HepG2 (cell line): ENCODE data around the gene SGF29. TPM values are rescaled to one million over a fixed set of nuclear protein-coding genes. Genes with fewer than 3 reads are reported as not detected.

Source experiments
- ATAC-seq: fragments of 200-7000 bp; cut with Tn5 transposase; 3 replicates; pipeline ENCODE4 v1.9.1; 2020; ENCODE audit warnings: mild to moderate bottlenecking, moderate library complexity
- BruUV-seq: library from RNA; stranded (reverse); fragments of 400-500 nt; replicated peaks from 2 replicates; lab custom pipeline; 2021; lab: Mats Ljungman, UMichigan
- CTCF ChIA-PET: fragments of 300-600 bp; formaldehyde crosslinking; extraction: SDS; loops from one replicate; lab custom pipeline; 2021; ENCODE audit warnings: low total read pairs, inconsistent platforms, low intra/inter-chr PET ratio; lab: Yijun Ruan, JAX
- POLR2A ChIA-PET: fragments of 350-600 bp; sonication (Branson Sonifier 250); formaldehyde crosslinking; loops from one replicate; lab custom pipeline; 2020; ENCODE audit warnings: antibody characterized with exemption, inconsistent platforms; lab: Yijun Ruan, JAX
- DNase-seq: peaks from one replicate; pipeline ENCODE4 v3.0.0-alpha.2; 2015; ENCODE audit warnings: low spot score
- FAIRE-seq: peaks from 3 replicates; lab custom pipeline; 2011; peaks lifted over from hg19 to GRCh38; lab: Jason Lieb, UNC
- H2AFZ ChIP-seq: one replicate; pipeline ENCODE4 v1.6.1; 2011; ENCODE audit warnings: low read length, inconsistent platforms
- H3K27ac ChIP-seq: fragments of 300-600 bp; 3 replicates; pipeline ENCODE4 v1.8.0; 2011; ENCODE audit warnings: mixed run types, mild to moderate bottlenecking, mixed read lengths, low read length, inconsistent platforms; ENCODE audit not compliant: insufficient read depth; ENCODE audit errors: extremely low read length
- H3K27me3 ChIP-seq, 2 experiments: fragments of 200-600 bp in 1 of 2; 2 replicates in 1 of 2; 3 replicates in 1 of 2; pipeline versions ENCODE4 v1.6.0 to v1.8.0; 2011; ENCODE audit warnings: low read length in 2 of 2, mild to moderate bottlenecking in 2 of 2, moderate library complexity in 2 of 2, inconsistent platforms in 1 of 2; ENCODE audit not compliant: insufficient read depth in 2 of 2, control insufficient read depth in 1 of 2
- H3K36me3 ChIP-seq, 2 experiments: fragments of 200-600 bp in 1 of 2; replicated peaks in 1 of 2; 2 replicates in 1 of 2; 3 replicates in 1 of 2; pipeline versions ENCODE4 v1.5.1 to v1.8.0; 2011; ENCODE audit warnings: low read length in 2 of 2, inconsistent platforms in 1 of 2; ENCODE audit not compliant: insufficient read depth in 2 of 2, control insufficient read depth in 1 of 2
- H3K4me1 ChIP-seq: 2 replicates; pipeline ENCODE4 v1.5.1; 2012; ENCODE audit warnings: low read length, inconsistent platforms; ENCODE audit not compliant: insufficient read depth
- H3K4me2 ChIP-seq: 2 replicates; pipeline ENCODE4 v1.6.0; 2011; ENCODE audit warnings: low read depth, low read length, inconsistent platforms
- H3K4me3 ChIP-seq, 3 experiments: fragments of 200-600 bp in 1 of 3; sonication (generic), shearing (Covaris generic) in 1 of 3; replicated peaks in 1 of 3; 2 replicates each; pipeline ENCODE4 v1.5.1; 2011 to 2016; ENCODE audit warnings: low read length in 3 of 3, inconsistent platforms in 2 of 3, low read depth in 2 of 3, mild to moderate bottlenecking in 2 of 3, control low read depth in 1 of 3, mixed read lengths in 1 of 3; ENCODE audit not compliant: insufficient read depth in 1 of 3
- H3K79me2 ChIP-seq: one replicate; pipeline ENCODE4 v1.6.1; 2011; ENCODE audit warnings: low read length, inconsistent platforms; ENCODE audit not compliant: insufficient read depth
- H3K9ac ChIP-seq: 2 replicates; pipeline ENCODE4 v1.6.0; 2011; ENCODE audit warnings: mild to moderate bottlenecking, low read depth, low read length, inconsistent platforms; ENCODE audit not compliant: insufficient read depth
- H3K9me3 ChIP-seq: 2 replicates; pipeline ENCODE4 v1.5.1; 2012; ENCODE audit warnings: mild to moderate bottlenecking, low read length
- H4K20me1 ChIP-seq: 2 replicates; pipeline ENCODE4 v1.6.0; 2011; ENCODE audit warnings: inconsistent platforms, mild to moderate bottlenecking, low read length, moderate library complexity; ENCODE audit not compliant: insufficient read depth
- BORCS8-MEF2B ChIP-seq: sonication (generic); formaldehyde crosslinking; IDR thresholded peaks from 2 replicates; pipeline ENCODE4 v1.8.0; 2022; ENCODE audit warnings: mild to moderate bottlenecking, missing genetic modification reagents
- BRD4 ChIP-seq: sonication (generic); formaldehyde crosslinking; IDR thresholded peaks from 2 replicates; pipeline ENCODE4 v1.4.0; 2020; ENCODE audit warnings: missing genetic modification reagents
- EP300 ChIP-seq, 3 experiments: sonication (generic) in 1 of 3; formaldehyde crosslinking in 1 of 3; IDR thresholded peaks; 2 replicates each; pipeline versions ENCODE4 v1.5.1 to v1.6.1; 2011 to 2020; ENCODE audit warnings: low read depth in 2 of 3, low read length in 2 of 3, borderline replicate concordance in 1 of 3, improper control_type of control experiment in 1 of 3, mild to moderate bottlenecking in 1 of 3, missing genetic modification reagents in 1 of 3, moderate library complexity in 1 of 3
- FOXA1 ChIP-seq, 2 experiments: fragments of 450-650 bp in 1 of 2; sonication (generic) in 1 of 2; formaldehyde crosslinking in 1 of 2; IDR thresholded peaks; 2 replicates each; pipeline versions ENCODE4 v1.4.0 to v1.6.1; 2016 to 2020; ENCODE audit warnings: missing genetic modification reagents in 1 of 2
- KLF15 ChIP-seq: sonication (generic); formaldehyde crosslinking; IDR thresholded peaks from 2 replicates; pipeline ENCODE4 v1.8.1; 2023; ENCODE audit warnings: borderline replicate concordance, mild to moderate bottlenecking, inconsistent platforms, missing genetic modification reagents, mixed read lengths
- NBN ChIP-seq: fragments of 450-650 bp; conservative IDR thresholded peaks from 2 replicates; pipeline ENCODE4 v1.6.1; 2017
- NCOA5 ChIP-seq: sonication (generic); formaldehyde crosslinking; IDR thresholded peaks from 2 replicates; pipeline ENCODE4 v1.4.0; 2020; ENCODE audit warnings: missing genetic modification reagents
- PBX3 ChIP-seq: sonication (generic); formaldehyde crosslinking; IDR thresholded peaks from 2 replicates; pipeline ENCODE4 v1.8.1; 2023; ENCODE audit warnings: missing genetic modification reagents, inconsistent platforms, borderline replicate concordance
- POLR2AphosphoS5 ChIP-seq: IDR thresholded peaks from 2 replicates; pipeline ENCODE4 v1.6.1; 2012; ENCODE audit warnings: low read depth, low read length
- SIN3A ChIP-seq: IDR thresholded peaks from 2 replicates; pipeline ENCODE4 v1.6.1; 2011; ENCODE audit warnings: low read depth, mild to moderate bottlenecking, control low read depth, low read length, borderline replicate concordance
- ZBTB7A ChIP-seq: sonication (generic); formaldehyde crosslinking; IDR thresholded peaks from 2 replicates; pipeline ENCODE4 v1.8.0; 2022; ENCODE audit warnings: mild to moderate bottlenecking, missing genetic modification reagents
- ZFP90 ChIP-seq: sonication (generic); formaldehyde crosslinking; IDR thresholded peaks from 2 replicates; pipeline ENCODE4 v1.8.0; 2022; ENCODE audit warnings: missing genetic modification reagents, mild to moderate bottlenecking, inconsistent platforms, borderline replicate concordance
- ZNF432 ChIP-seq: sonication (generic); formaldehyde crosslinking; IDR thresholded peaks from 2 replicates; pipeline ENCODE4 v1.5.0; 2020; ENCODE audit warnings: missing genetic modification reagents, mild to moderate bottlenecking, borderline replicate concordance
- ZNF460 ChIP-seq: sonication (generic); formaldehyde crosslinking; IDR thresholded peaks from 2 replicates; pipeline ENCODE4 v1.5.1; 2020; ENCODE audit warnings: missing genetic modification reagents, mild to moderate bottlenecking, borderline replicate concordance
- WGBS: methylation state at CpG from one replicate; pipeline ENCODE4 v1.1.6; 2017; ENCODE audit warnings: low lambda C conversion rate; 5-methylcytosine and 5-hydroxymethylcytosine counted together
- in situ Hi-C: cut with HindIII; loops from 2 replicates; pipeline ENCODE4 v1.10.0; 2017; ENCODE audit warnings: low pct_unique_long_range_greater_than_20kb; ENCODE audit not compliant: extremely low pct_ligation_motif_present
- intact Hi-C: fragments of 100-400 bp; cut with micrococcal nuclease; formaldehyde crosslinking; loops from one replicate; pipeline ENCODE4 v1.10.0; 2022; ENCODE audit not compliant: unreplicated experiment
- polyA plus RNA-seq, 8 experiments: library from polyadenylated mRNA; depleted of rRNA in 3 of 8; stranded (reverse) in 7 of 8; unstranded in 1 of 8; fragments of >200 nt; fragmentation: Illumina TruSeq in 4 of 8; extraction: Trizol in 4 of 8; gene quantifications; 2 replicates each; pipeline versions ENCODE4 v1.2.1 to v1.2.3, GENCODE V29; 2011 to 2016; ENCODE audit warnings: low read depth in 4 of 8, missing spikeins in 1 of 8, mixed read lengths in 1 of 8; ENCODE audit not compliant: insufficient read depth in 1 of 8
- total RNA-seq, 5 experiments: library from RNA; depleted of rRNA; stranded (reverse); fragments of >200 nt; fragmentation: Illumina TruSeq; extraction: Trizol; gene quantifications; 2 replicates each; pipeline ENCODE4 v1.2.3, GENCODE V29; 2016; ENCODE audit warnings: low read depth in 1 of 5

Gene SGF29
- total and polyA plus RNA-seq, 2 of the 13 experiments (the other 11 are each of a cell fraction or from before 2014, with no cell fraction given): 5.0 to 29.4 TPM

- TF ChIP-seq EP300 (IDR thresholded peaks at IDR 0.05; ENCODE audit: low read depth in 2 of 2, low read length in 2 of 2): no peak
- no peak for TF ChIP-seq EP300 (CRISPR knock-in tag; IDR thresholded peaks at IDR 0.05; ENCODE audit: borderline replicate concordance)
- no peak for TF ChIP-seq ZBTB7A (CRISPR knock-in tag)
- TF ChIP-seq PBX3 (CRISPR knock-in tag): no peak
- TF ChIP-seq KLF15 (CRISPR knock-in tag): no peak
- no peak for TF ChIP-seq BORCS8-MEF2B (CRISPR knock-in tag)
- no peak for TF ChIP-seq ZNF432
- no peak for TF ChIP-seq POLR2AphosphoS5
- 0 out of 2 replicates have a peak, but pooled peaks have one; percentile 24 for TF ChIP-seq SIN3A
- TF ChIP-seq ZNF460 (CRISPR knock-in tag): no peak
- TF ChIP-seq NBN: no peak
Measured at GRCh38 chr16:28534542-28535373, 19.0 kb upstream of the SGF29 start (continued).

- Histone ChIP-seq H3K9ac (peak overlapping the region; percentile 78), H3K4me1 (peaks cover 74% of the 10 kb centered on the region), H3K27ac (peak overlapping the region; percentile 30), H3K79me2 (peaks cover 12% of the 10 kb centered on the region), H3K9me3 (no peaks in the 10 kb centered on the region), H3K4me3 (peak overlapping the region; percentile 60 to 76 (median 62); a peak in 5 of 6 replicates), H4K20me1 (no peaks in the 10 kb centered on the region), H3K4me2 (peak overlapping the region; percentile 98), H3K27me3 (no peaks in the 10 kb centered on the region), H3K36me3 (peaks cover 0 to 3% of the 10 kb centered on the region in 2 experiments; a peak in 1 of 5 replicates), H2AFZ (no peak overlapping the region)
- CTCF ChIA-PET: no interaction called here
- in situ Hi-C loops: no loop called here
- 51% methylated on average over 6 of the region's 6 CpGs for WGBS
- TF ChIP-seq BRD4: 0 out of 2 replicates have a peak, but pooled peaks have one; percentile 41
- 0 out of 2 replicates have a peak, but pooled peaks have one; percentile 31 for TF ChIP-seq ZFP90 (CRISPR knock-in tag)
- TF ChIP-seq FOXA1 (IDR thresholded peaks at IDR 0.05): no peak
- TF ChIP-seq FOXA1 (CRISPR knock-in tag; IDR thresholded peaks at IDR 0.05): peak; percentile 5; the same call in 1 of the 2 replicates
- no peak for TF ChIP-seq NCOA5 (CRISPR knock-in tag)
- no TSS peak for BruUV-seq
- ATAC-seq: no peak
- intact Hi-C loops: no loop called here
- POLR2A ChIA-PET: interaction anchor here (0.7 kb wide), 1 partner anchor 72 kb away, joined by 3 read pairs; the partner anchor contains the start of gene SULT1A1
- no peak for FAIRE-seq
- peak; percentile 35 for DNase-seq
Measured at GRCh38 chr16:28537076-28537475, 16.6 kb upstream of the SGF29 start.
